Stimulated activated CD4-positive, alpha-beta T cell treated with anti-CD3 and anti-CD28 coated beads, Interleukin-4, amount 100 ng/mL, for 4 hours (primary cell): ENCODE results near the gene RNF130.
"Not testable (repeated sequence)": the region's sequence is repeated elsewhere in the genome, so short reads cannot be mapped to it uniquely, and the experiment has no call there.

Experiments
- DNase-seq, 2 experiments: peaks; one replicate each; pipeline ENCODE4 v3.0.0-alpha.2; 2020

Gene RNF130

DNA sequence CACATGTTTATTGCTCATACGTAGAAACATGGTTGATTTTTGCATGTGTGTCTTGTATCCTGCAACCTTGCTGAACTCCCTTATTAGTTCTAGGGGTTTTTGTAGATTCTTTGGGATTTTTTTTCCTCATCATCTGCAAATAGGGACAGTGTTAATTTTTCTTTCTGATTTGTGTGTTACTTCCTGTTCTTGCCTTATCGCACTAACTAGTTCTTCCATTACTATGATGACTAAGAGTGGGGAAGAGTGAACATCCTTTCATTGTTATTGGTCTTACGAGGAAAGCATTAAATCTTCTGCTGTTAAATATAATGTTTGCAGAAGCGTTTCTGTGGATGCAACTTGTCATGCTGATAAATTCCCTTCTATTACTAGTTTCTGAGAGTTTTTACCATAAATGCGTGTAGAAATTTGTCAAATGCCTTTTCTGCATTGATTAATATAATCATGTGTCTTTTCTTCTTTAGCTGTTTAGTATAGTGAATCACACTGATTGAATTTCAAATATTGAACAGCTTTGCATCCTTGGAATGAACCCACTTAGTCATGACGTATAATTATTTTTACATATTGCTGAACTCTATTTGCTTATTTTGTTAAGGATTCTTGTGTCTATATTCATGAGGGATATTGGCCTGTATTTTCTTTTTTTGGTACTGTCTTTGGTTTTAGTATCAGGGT lies 32.1 kb upstream of the RNF130 start:
- DNase-seq = no peak

GRCh38 chr5:180102636-180103035 lies 31.1 kb upstream of the RNF130 start:
- no peak for DNase-seq

- no peak for DNase-seq
Observed at GRCh38 chr5:180101451-180102105, 30.0 kb upstream of the RNF130 start.

DNA sequence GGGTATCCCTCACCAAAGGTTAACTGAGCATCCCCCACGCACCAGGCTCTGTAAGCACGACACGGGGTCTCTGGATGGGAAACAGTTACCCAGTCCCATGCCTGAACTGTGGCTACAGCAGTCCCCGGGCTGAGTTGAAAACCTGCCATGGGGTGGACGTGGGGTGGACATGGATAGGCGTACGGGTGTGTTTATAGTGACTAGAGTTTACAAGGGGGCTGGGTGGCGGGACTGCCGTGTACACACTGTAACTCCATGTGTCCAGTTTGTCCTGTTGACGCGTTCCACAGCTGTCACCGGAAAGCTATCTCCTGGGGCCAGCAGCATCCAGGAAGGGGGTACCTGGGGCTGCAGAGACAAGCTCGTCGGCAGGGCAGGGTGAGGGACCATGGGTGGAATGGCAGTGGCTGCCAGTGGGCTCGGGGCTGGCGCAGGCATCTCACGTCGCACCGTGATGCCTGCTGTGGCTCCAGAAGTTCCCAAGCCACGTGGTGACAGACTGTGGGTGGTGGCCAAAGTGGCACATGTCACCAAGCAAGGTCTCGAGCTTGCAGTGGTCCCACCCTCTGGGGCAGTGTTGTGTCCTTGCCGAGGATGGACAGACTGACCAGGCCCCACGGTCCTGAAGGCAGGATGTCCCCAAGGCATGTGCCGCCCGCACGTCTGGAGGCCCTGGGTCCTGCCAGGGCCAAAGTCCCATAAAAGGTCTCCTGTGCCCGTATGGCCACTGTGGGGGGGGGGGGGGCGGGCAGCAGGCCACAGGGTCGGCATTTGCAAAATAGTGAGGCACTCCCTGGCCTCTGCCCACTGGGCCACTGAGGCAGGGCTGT lies 29.3 kb upstream of the RNF130 start:
- DNase-seq = no peak

DNA sequence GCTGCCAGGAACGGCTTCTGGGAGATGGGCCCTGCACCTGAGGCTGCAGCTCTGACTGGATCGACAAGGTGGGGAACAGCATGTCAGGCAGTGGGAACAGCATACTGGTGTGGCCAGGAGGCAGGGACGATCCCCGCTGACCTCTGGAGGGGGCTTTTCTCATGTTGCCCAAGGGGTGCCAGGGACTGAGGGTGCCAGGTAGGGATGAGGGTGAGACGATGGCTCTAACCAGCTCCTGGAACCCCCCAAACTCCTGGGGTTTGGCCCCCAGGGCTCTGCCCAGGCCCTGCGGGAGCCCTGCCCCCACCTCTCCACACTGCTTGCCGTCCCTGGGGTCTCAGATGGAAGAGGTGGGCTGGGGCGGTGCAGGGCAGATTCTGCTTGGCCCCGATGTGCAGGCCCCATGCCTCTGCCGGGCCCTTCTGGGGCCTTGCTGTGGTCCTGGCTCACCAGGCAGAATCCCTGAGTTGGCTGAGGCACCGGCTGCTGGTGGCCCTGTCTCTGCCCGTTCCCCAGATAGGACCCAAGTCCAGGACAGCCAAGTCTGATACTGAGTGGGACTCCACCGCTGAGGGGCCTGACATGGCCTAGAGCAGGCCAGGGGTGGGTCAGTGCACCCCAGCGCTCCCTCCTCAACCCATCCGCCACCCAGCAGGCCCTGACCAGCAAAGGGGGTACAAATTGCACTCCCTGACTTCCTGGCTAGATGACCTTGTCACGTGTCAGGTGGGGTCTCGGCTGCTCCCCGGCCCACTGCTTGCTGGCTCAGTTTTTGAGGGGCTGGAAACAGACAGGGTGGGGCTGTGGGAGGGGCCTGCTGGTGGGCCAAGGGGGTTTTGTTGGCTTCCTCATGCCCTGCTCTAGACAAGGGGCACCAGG lies 28.4 kb upstream of the RNF130 start:
- DNase-seq = no peak

GRCh38 chr5:180098991-180099732 lies 27.6 kb upstream of the RNF130 start:
- DNase-seq = no peak

- no peak for DNase-seq
Observed at GRCh38 chr5:180098526-180098925, 27.0 kb upstream of the RNF130 start.

DNA sequence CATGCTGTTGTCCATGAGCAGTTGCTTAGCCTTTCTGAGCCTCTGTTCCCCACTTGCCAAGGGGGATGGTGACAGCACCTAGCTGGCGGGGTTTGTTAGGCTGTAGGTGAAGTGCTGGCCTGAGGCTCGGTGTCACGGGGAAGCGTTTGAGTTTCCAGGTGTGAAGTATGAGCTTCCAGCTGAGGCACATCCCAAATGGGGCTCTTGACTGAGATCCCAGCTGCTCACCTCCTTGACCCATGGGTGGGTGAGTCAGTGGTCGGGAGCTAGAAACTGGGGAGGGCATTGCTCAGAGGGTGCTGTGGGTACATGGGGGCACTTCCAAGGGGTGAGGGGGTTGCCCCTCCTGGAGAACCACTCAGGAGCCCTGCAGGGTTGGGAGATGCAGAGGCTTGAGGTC lies 26.4 kb upstream of the RNF130 start:
- DNase-seq = no peak

- DNase-seq = no peak
Observed at GRCh38 chr5:180097163-180097894, 25.8 kb upstream of the RNF130 start.

DNA sequence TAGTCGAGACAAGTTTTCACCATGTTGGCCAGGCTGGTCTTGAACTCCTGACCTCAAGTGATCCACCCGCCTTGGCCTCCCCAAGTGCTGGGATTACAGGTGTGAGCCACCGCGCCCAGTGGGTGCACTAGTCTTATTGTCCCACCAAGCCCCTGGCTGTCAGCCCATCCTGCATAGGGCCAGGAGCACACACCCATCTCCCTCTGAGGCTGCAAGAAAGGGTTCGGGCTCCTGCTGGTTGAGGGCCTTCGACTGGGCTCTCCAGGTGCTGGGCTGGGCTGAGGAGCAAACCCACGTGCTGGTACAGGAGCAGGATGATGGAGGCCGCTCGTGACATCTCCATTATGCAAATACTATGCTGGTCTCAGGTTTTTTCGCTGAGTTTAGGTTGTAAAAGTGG lies 25.1 kb upstream of the RNF130 start:
- DNase-seq = no peak

DNA sequence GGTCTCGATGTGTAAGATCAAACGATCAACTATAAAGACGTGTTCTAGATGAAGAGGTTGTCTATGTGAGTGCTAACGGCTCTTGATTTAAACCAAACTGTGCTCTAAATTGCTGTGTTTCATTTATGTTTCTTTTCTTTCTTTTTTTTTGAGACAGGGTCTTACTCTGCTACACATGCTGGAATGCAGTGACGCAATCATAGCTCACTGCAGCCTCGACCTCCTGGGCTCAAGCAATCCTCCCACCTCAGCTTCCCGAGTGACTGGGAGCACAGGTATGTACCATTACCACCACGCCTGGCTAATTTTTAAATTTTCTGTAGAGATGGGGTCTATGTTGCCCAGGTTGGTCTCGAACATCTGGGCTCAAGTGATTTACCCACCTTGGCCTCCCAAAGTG lies 24.0 kb upstream of the RNF130 start:
- no peak for DNase-seq

- DNase-seq = no peak
Observed at GRCh38 chr5:180093651-180094382, 22.3 kb upstream of the RNF130 start.

DNA sequence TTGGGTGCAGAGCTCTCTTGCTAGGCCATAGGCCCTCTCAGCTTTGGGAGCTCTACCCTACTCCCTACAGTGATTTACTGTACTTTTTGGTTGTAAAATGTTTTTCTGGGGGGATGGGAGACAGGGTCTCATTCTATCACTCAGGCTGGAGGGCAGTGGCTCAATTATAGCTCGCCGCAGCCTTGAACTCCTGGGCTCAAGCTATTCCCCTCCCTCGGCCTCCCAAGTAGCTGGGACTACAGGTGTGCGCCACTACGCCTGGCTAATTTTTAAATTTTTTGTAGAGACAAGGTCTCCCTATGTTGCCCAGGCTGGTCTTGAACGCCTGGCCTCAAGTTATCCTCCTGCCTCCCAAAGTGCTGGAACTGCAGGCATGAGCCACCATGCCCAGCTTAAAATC lies 21.7 kb upstream of the RNF130 start:
- DNase-seq = no peak

- no peak for DNase-seq
Observed at GRCh38 chr5:180090769-180091546, 19.4 kb upstream of the RNF130 start.

GRCh38 chr5:180090098-180090768 lies 18.7 kb upstream of the RNF130 start:
- DNase-seq = peak; percentile 69 to 80

DNA sequence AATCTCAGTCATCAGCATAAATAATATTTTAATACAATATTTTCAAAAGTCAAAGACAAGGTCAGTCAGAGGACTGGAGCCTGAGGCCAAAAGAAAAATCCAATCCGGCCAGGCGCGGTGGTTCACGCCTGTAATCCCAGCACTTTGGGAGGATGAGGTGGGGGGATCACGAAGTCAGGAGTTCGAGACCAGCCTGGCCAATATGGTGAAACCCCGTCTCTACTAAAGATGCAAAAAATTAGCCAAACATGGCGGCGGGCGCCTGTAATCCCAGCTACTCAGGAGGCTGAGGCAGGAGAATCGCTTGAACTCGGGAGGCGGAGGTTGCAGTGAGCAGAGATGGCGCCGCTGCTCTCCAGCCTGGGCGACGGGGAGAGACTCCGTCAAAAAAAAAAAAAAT lies 18.1 kb upstream of the RNF130 start:
- DNase-seq = not testable (repeated sequence)

DNA sequence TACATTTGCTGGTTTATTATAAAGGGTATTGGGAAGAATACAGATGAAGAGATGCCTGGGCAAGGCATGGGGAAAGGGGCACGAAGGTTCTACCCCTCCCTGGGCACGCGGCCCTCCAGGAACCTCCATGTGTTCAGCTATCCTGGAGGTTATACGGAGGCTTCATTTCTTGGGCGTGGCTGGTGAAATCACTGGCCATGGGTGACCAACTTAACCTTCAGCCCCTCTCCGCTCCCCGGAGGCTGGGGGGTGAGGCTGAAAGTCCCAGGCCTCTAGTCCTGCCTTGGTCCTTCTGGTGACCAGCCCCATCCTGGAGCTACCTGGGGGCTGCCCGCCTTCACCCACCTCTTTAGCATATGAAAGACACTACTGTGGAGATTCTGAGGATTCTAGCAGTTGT lies 17.0 kb upstream of the RNF130 start:
- DNase-seq = no peak

GRCh38 chr5:180086816-180087399 lies 15.3 kb upstream of the RNF130 start:
- no peak for DNase-seq

GRCh38 chr5:180085837-180086236 lies 14.3 kb upstream of the RNF130 start:
- no peak for DNase-seq
